Retina (tissue), 1 donor: ENCODE results near the gene PDGFA.

Source experiments
- DNase-seq: peaks from one replicate; pipeline ENCODE4 v3.0.0-alpha.2; 2016

PDGFA gene

GRCh38 chr7:503575-504111 is 16.0 kb downstream of the PDGFA start:
- no peak for DNase-seq

GRCh38 chr7:502296-502695 is 17.4 kb downstream of the PDGFA start:
- DNase-seq, result no peak

GRCh38 chr7:501526-501925 is 18.1 kb downstream of the PDGFA start:
- DNase-seq, result no peak

GRCh38 chr7:500521-501420 is 18.9 kb downstream of the PDGFA start:
- no peak for DNase-seq

- no peak for DNase-seq
These were observed 19.7 kb downstream of the PDGFA start for GRCh38 chr7:499853-500485.

- DNase-seq, result no peak
These were observed 20.7 kb downstream of the PDGFA start for GRCh38 chr7:498678-499641.

GRCh38 chr7:497946-498655 is 21.5 kb downstream of the PDGFA start:
- no peak for DNase-seq

- no peak for DNase-seq
These were observed 22.3 kb downstream of the PDGFA start for GRCh38 chr7:497346-497745.

GRCh38 chr7:496528-497295 is 22.9 kb downstream of the PDGFA start:
- DNase-seq, result no peak

GRCh38 chr7:495761-496321 is 23.8 kb downstream of the PDGFA start:
- no peak for DNase-seq

GRCh38 chr7:495326-495725 is 24.3 kb downstream of the PDGFA start:
- no peak for DNase-seq

GRCh38 chr7:494906-495305 is 24.7 kb downstream of the PDGFA start:
- no peak for DNase-seq

GRCh38 chr7:494259-494687 is 25.4 kb downstream of the PDGFA start:
- DNase-seq, result no peak

GRCh38 chr7:493661-494251 is 25.9 kb downstream of the PDGFA start:
- DNase-seq, result no peak

- no peak for DNase-seq
These were observed 27.0 kb downstream of the PDGFA start for GRCh38 chr7:492714-493065.

- no peak for DNase-seq
These were observed 27.5 kb downstream of the PDGFA start for GRCh38 chr7:491958-492713.

GRCh38 chr7:491292-491957 is 28.2 kb downstream of the PDGFA start:
- no peak for DNase-seq

- DNase-seq, result no peak
These were observed 29.0 kb downstream of the PDGFA start for GRCh38 chr7:490461-491291.
